Lower leg skin (tissue), 4 donors: ENCODE measurements around the gene NEK3. TPM values are rescaled to one million over a fixed set of nuclear protein-coding genes. Genes with fewer than 3 reads are reported as not detected.
"Not testable (repeated sequence)": the region's sequence is repeated elsewhere in the genome, so short reads cannot be mapped to it uniquely, and the experiment has no call there.

Source experiments
- DNase-seq, 2 donors: peaks; one replicate each; pipeline ENCODE4 v3.0.0-alpha.2; 2019; ENCODE audit warnings: low spot score in 2 of 2
- H3K4me3 ChIP-seq: fragments of 200-600 bp; sonication (generic); 2 replicates; pipeline ENCODE4 v1.5.1; 2017; ENCODE audit warnings: mild to moderate bottlenecking, low read depth; ENCODE audit not compliant: poor library complexity, severe bottlenecking
- CTCF ChIP-seq, 3 donors: fragments of 450-650 bp; IDR thresholded peaks; one replicate each; pipeline ENCODE4 v1.5.1; 2016; ENCODE audit warnings: antibody characterized with exemption in 3 of 3, mild to moderate bottlenecking in 3 of 3, moderate library complexity in 2 of 3
- POLR2A ChIP-seq, 2 donors: fragments of 450-650 bp; IDR thresholded peaks; one replicate each; pipeline ENCODE4 v1.6.1; 2016 to 2017; ENCODE audit warnings: antibody characterized with exemption in 2 of 2, mild to moderate bottlenecking in 1 of 2, moderate library complexity in 1 of 2
- WGBS, 2 donors: methylation state at CpG; one replicate each; pipeline ENCODE4 v1.1.5; 2018; 5-methylcytosine and 5-hydroxymethylcytosine counted together
- intact Hi-C: fragments of 100-400 bp; cut with DNase I; formaldehyde crosslinking; loops from one replicate; pipeline ENCODE4 v1.15.0; 2023; ENCODE audit warnings: low total_unique reads
- total RNA-seq, 4 donors: library from RNA; depleted of rRNA; stranded (reverse); fragments of >200 nt; gene quantifications; one replicate each; pipeline ENCODE4 v1.1.0, GENCODE V29; 2016

The NEK3 gene
- total RNA-seq, 4 donors from 2014 or later, result 8.5 to 16.6 (median 9.9) TPM

DNA sequence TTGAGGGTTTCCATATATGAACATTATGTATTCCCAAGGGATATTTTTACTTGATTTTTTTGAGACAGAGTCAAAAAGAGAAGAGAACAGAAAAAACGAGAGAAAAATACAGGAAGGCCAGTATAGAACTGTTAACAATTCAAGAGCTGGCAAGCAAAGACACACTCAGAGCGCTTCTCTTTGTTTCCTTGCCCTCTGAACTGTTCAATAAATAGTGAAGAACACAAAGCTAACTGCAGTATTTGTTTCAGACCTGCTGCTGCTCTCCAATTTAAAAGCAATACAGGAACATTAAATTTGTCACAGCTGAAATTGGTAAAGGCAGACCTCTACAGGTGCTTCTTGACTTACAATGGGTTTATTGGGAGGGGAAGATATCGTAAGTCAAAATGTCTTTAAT lies 14.0 kb upstream of the NEK3 start:
- intact Hi-C loops, result no loop called here
- WGBS, 2 donors, result 91 to 94% methylated on average over 3 of the region's 3 CpGs

DNA sequence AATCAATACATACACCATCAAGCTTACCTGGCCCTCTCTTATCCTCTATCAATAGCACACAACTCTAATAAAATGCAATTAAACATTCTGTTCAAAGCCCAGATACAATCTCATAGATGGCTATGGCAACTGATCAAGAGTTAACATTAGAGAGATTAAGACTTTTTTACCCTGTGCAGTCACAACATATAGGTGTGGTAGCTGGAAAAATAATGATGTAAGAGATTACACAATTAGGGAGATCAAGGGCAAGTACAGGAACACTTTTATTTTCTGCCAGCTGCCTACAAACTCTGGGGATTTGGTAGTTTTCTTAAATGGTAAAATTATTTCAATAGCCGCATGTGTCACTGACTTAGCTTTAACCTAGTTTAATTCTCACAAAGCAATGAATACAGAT lies 12.3 kb upstream of the NEK3 start:
- intact Hi-C loops, DNase-seq, H3K4me3 ChIP-seq: not testable (repeated sequence)
- WGBS, 2 donors, result 63 to 67% methylated on average over 1 of the region's 1 CpG

More for the DNA sequence above, 14.0 kb upstream of the NEK3 start:
- no peak for TF ChIP-seq POLR2A (IDR thresholded peaks at IDR 0.05)
- TF ChIP-seq CTCF (IDR thresholded peaks at IDR 0.05), result no peak
- DNase-seq, result no peak
- no peak overlapping the region for H3K4me3 ChIP-seq

DNA sequence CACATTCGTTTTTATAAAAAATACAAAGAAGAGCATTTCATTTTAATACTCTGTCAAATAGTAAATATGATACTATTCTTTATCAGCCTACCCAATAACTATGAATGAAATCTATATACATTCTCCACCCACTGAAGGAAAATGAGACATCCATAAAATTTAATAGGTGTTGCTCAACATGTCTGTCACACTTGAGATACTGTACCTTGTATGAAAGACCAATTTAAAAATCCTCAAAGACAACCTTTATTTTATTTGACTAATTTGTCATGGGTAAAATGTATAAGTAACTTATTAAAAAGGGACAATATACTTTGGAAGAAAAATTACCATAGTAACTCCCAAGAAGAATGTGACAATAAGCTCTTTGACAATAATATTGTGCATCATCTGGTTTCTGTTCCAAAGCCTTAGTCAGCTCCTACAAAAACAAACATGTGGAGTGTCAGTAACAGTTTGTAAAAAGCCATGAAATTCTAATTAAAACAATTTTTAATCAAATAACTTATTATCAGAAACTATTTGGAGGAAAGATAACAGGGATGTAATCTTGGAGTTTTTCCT lies 11.5 kb upstream of the NEK3 start:
- DNase-seq, result not testable (repeated sequence)

DNA sequence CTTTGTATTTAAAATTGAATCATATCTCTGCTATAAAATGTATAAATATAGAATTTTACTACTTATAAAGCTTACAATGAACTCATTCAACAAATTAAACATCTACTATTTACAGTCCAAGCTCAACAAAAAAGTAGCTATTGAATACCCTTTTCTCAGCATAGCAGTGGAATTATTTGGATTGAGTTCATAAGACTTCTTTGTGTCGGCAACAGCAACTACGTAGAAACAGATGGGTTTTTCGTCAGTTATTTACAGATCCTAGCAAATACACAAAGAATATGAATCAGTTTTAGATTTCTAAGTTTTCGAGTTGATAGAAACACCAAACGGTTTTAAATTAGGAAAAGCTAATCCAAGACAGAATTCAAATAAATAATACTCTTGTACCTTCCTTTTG lies 10.4 kb upstream of the NEK3 start:
- intact Hi-C loops, result no loop called here
- WGBS, 2 donors, result 88 to 89% methylated on average over 5 of the region's 5 CpGs
- TF ChIP-seq POLR2A (IDR thresholded peaks at IDR 0.05) (no peak), CTCF (IDR thresholded peaks at IDR 0.05) (no peak)

More for the DNA sequence above, 11.5 kb upstream of the NEK3 start:
- H3K4me3 ChIP-seq, intact Hi-C loops: not testable (repeated sequence)
- 83 to 88% methylated on average over 1 of the region's 1 CpG for WGBS, 2 donors

GRCh38 chr13:52165411-52165810 lies 6.0 kb upstream of the NEK3 start:
- H3K4me3 ChIP-seq, result no peak overlapping the region
- intact Hi-C loops, result no loop called here
- no peak for DNase-seq
- 61 to 63% methylated on average over 2 of the region's 2 CpGs for WGBS, 2 donors
- no peak for TF ChIP-seq POLR2A (IDR thresholded peaks at IDR 0.05)
- no peak for TF ChIP-seq CTCF (IDR thresholded peaks at IDR 0.05)

More for the DNA sequence above, 10.4 kb upstream of the NEK3 start:
- no peak overlapping the region for H3K4me3 ChIP-seq
- no peak for DNase-seq

GRCh38 chr13:52164989-52165388 lies 5.6 kb upstream of the NEK3 start:
- DNase-seq, result no peak
- TF ChIP-seq POLR2A (IDR thresholded peaks at IDR 0.05) (no peak), CTCF (IDR thresholded peaks at IDR 0.05) (no peak)
- H3K4me3 ChIP-seq, result no peak overlapping the region
- intact Hi-C loops, result no loop called here

GRCh38 chr13:52163878-52164277 lies 4.5 kb upstream of the NEK3 start:
- WGBS, 2 donors, result 89 to 91% methylated on average over 3 of the region's 3 CpGs
- DNase-seq, intact Hi-C loops, H3K4me3 ChIP-seq: not testable (repeated sequence)
